ENCODE data around the gene REEP6. TPM values are rescaled to one million over a fixed set of nuclear protein-coding genes. Genes with fewer than 3 reads are reported as not detected.

The REEP6 gene
- total RNA-seq, 4 donors from 2014 or later: 3.1 to 19.0 (median 3.7) TPM

DNA sequence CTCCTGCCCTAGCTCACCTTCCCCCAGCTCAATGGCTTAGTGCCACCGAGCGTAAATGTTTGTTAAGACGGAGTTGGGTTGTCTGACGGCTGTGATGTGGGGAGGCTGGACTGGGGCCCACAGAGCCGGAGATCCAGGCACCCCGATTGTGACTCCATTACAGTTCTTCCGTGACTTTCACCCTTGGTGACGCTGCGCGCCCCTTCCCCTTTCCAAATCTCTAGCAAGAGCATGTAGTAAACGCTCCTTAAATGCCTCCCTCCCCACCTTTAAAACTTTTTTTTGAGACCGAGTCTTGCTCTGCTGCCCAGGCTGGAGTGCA is 829 bp downstream of the REEP6 start:
- no peak for TF ChIP-seq CTCF (IDR thresholded peaks at IDR 0.05; ENCODE audit: low read depth)

DNA sequence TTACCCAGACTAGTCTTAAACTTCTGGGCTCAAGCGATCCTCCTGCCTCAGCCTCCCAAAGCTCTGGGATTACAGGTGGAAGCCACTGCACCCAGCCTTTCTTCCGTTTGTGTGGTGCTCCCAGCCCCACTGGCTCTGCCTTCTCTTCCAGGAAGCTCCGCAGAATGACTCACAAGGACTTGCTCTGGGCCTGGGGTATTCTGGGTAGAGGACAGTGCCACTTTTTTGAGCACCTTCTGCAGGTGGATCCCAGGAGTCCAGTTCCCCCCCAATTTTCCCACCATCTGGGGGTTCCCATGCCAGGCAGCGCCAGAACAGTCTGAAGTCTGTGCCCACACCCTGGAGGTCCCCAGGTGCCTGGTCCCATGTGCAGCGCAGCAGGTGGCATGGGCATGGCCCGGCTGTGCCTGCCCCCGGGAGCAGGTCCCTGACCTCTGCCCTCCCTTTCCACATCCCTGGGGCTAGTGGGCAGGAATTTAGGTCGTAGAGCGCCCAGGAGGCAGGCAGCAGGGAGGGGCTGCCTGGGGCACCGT is 1.6 kb downstream of the REEP6 start:
- no peak for TF ChIP-seq CTCF (IDR thresholded peaks at IDR 0.05; ENCODE audit: low read depth)

- no peak for TF ChIP-seq CTCF (IDR thresholded peaks at IDR 0.05; ENCODE audit: low read depth)
These were observed 3.3 kb downstream of the REEP6 start for GRCh38 chr19:1494115-1494815.

DNA sequence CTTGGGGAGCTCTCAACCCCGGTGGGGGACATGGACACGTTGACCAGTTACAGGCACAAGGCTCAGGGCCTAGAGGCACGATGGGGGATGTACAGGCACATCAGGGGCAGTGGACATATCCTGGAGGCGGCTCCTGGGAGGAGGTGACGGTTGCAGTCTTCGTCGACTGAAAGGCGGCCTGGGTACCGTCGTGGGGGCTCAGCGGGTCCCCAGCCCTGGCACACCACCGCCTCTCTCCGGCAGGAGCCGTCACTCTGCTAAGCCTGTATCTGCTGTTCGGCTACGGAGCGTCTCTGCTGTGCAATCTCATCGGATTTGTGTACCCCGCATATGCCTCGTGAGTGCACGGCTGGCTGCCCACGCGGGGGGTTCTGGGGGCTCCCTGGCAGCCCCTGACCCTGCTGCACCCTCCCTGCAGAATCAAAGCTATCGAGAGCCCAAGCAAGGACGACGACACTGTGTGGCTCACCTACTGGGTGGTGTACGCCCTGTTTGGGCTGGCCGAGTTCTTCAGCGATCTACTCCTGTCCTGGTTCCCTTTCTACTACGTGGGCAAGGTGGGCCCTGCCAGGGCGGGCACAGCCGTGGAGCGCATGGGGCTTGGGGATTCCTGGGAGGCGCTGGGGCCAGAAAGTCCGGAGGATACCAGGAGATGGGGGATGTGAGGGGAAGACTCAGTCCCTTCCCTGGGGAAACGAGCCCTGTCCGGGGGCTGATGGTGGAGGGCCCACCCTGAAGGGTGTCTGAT is 4.2 kb downstream of the REEP6 start:
- no peak for TF ChIP-seq CTCF (IDR thresholded peaks at IDR 0.05; ENCODE audit: low read depth)

DNA sequence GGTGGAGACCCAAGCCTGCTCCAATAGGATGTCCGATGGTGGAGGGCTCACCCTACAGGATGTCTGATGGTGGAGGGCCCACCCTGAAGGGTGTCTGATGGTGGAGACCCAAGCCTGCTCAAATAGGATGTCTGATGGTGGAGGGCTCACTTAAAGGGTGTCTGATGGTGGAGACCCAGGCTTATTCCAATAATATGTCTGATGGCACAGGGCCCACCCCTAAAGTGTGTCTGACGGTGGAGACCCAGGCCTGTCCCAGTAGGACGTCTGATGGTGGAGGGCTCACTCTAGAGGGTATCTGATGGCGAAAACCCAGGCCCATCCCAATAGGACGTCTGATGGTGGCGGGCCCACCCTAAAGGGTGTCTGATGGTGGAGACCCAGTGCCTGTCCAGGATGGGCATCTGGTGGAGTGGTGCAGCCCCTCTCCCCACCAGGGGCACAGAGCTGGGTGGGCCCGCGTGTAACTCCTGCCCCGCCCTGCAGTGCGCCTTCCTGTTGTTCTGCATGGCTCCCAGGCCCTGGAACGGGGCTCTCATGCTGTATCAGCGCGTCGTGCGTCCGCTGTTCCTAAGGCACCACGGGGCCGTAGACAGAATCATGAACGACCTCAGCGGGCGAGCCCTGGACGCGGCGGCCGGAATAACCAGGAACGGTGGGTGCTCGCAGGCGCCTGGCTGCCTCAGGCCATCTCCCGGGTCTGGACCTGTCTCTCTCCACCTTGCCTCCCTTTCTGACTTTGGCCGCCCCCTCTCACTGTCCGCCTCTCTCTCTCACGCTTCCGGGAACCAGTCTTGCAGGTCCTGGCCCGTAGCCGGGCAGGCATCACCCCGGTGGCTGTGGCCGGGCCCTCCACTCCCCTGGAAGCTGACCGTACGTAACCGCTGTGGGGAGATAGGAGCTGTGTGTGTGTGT is 5.1 kb downstream of the REEP6 start:
- no peak for TF ChIP-seq CTCF (IDR thresholded peaks at IDR 0.05; ENCODE audit: low read depth)

- TF ChIP-seq CTCF (IDR thresholded peaks at IDR 0.05; ENCODE audit: low read depth): no peak
These were observed 6.0 kb downstream of the REEP6 start for GRCh38 chr19:1496714-1497577.

Measured in subcutaneous adipose tissue (tissue), 4 donors.